Prostate gland (tissue), 2 donors: ENCODE results near the gene TBC1D9B.

Experiments used
- CTCF ChIP-seq, 4 experiments: fragments of 200-600 bp in 2 of 4; fragments of 450-650 bp in 2 of 4; sonication (generic) in 2 of 4; IDR thresholded peaks; 1 replicate in 3 of 4; 2 replicates in 1 of 4; pipeline ENCODE4 v1.5.1; 2016 to 2019; ENCODE audit warnings: antibody characterized with exemption in 4 of 4, mild to moderate bottlenecking in 2 of 4, moderate library complexity in 2 of 4
- POLR2A ChIP-seq: fragments of 450-650 bp; IDR thresholded peaks from one replicate; pipeline ENCODE4 v1.6.1; 2016; ENCODE audit warnings: antibody characterized with exemption, mild to moderate bottlenecking

GRCh38 chr5:179816401-179816795 lies 91.3 kb downstream of the TBC1D9B start:
- TF ChIP-seq CTCF (IDR thresholded peaks at IDR 0.05): no peak
- no peak for TF ChIP-seq POLR2A
